Measurements from ENCODE around the gene RDH16.
A peak's percentile ranks its signal among the peaks of the same experiment; 100 is the strongest.

The RDH16 gene

DNA sequence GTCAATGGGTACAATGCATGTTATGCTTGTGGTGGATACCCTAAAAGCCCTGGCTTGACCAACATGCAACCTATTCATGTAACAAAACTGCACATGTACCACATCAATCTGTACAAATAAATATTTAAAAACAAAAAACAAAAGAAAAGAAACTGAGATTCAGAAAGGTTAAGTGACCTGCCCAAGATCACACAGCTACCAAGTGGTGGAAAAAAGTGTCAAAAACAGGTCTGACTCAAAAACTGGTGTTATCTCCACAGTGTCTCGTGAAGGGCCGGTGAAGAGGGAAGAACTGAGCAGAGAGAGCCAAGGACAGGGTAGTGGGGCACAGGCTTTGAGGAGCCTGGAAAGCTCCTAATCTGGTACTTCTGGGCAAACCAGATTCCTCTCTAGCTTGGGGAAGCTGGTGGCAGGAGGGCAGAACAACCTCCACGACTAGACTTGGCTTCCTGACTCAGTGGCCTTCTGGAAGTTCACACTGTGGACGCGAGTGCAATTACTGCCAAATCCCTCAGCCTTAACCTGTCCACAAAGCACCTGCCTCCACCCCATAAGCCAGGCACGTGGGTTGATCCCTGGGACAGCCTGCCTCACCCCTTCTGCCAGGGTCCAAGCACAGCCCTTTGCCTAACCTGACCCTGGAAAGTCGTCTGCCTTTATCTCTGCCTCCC is 33.4 kb upstream of the RDH16 start:
- no CpG with 5 or more reads among the region's 7 CpGs for WGBS (ENCODE audit: extremely low coverage, insufficient coverage, low lambda C conversion rate)
- DNase-seq = no peak
- no peak overlapping the region for H4K5ac ChIP-seq (ENCODE audit: low read length)

DNA sequence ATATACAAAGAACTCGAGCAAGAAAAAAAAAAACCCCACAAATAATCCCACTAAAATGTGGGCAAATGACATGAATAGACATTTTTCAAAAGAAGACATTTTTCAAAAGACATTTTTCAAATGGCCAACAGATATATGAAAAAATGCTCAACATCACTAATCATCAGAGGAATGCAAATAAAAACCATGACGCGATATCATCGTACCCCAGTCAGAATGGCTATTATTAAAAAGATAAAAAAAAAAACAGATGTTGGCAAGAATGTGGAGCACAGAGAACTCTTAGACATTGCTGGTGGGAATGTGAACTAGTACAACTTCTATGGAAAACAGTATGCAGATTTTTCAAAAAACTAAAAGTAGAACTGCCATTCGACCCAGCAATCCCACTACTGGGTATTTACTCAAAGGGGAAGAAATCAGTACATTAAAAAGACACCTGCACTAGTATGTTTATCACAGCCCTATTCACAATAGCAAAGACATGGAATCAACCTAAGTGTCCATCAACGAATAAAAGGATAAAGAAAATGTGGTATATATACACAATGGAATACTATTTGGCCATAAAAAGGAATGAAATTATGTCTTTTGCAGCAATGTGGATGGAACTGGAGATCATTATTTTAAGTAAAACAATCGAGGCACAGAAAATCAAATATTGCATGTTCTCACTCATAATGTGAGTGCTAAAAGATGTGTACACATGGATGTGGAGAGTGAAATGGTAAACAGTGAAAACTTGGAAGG is 32.6 kb upstream of the RDH16 start:
- no peak for DNase-seq
- H2BK15ac ChIP-seq (replicated peaks; ENCODE audit: low read depth) = no peak overlapping the region
- no peaks in the 10 kb centered on the region for H3K79me2 ChIP-seq (ENCODE audit: control insufficient read depth, insufficient read depth, low read length)
- no peak overlapping the region for H3K27ac ChIP-seq (ENCODE audit: low read depth, low read length)
- H2BK120ac ChIP-seq (ENCODE audit: low read depth, low read length) = no peak overlapping the region
- no peak overlapping the region for H3K18ac ChIP-seq (ENCODE audit: low read length)
- no peak overlapping the region for H2BK5ac ChIP-seq (ENCODE audit: low read length)
- H3K4me3 ChIP-seq (ENCODE audit: low read length) = no peak overlapping the region
- H3K4me2 ChIP-seq (ENCODE audit: low read length) = no peak overlapping the region
- H3K79me1 ChIP-seq (ENCODE audit: low read length) = no peaks in the 10 kb centered on the region
- no peaks in the 10 kb centered on the region for H3K27me3 ChIP-seq (ENCODE audit: insufficient read depth, low read length, poor library complexity)
- no peak overlapping the region for H3K23ac ChIP-seq (ENCODE audit: low read length)
- no peak overlapping the region for H4K5ac ChIP-seq (ENCODE audit: low read length)
- peaks cover 15% of the 10 kb centered on the region for H3K4me1 ChIP-seq (ENCODE audit: control insufficient read depth, low read depth, low read length)
- H2AK5ac ChIP-seq (ENCODE audit: low read length) = no peak overlapping the region
- WGBS (ENCODE audit: extremely low coverage, insufficient coverage, low lambda C conversion rate) = no CpG with 5 or more reads among the region's 7 CpGs
- no peak overlapping the region for H3K4ac ChIP-seq (ENCODE audit: low read depth, low read length)
- H3K9ac ChIP-seq (ENCODE audit: low read length) = no peak overlapping the region
- no peak overlapping the region for H3K56ac ChIP-seq (ENCODE audit: low read length)
- H3K36me3 ChIP-seq (ENCODE audit: control insufficient read depth, insufficient read depth, low read length) = no peaks in the 10 kb centered on the region
- no peak overlapping the region for H4K8ac ChIP-seq (ENCODE audit: low read depth, low read length)

More for the DNA sequence above, 33.4 kb upstream of the RDH16 start:
- no peak overlapping the region for H3K4ac ChIP-seq (ENCODE audit: low read depth, low read length)
- no peak overlapping the region for H3K9ac ChIP-seq (ENCODE audit: low read length)
- no peaks in the 10 kb centered on the region for H3K36me3 ChIP-seq (ENCODE audit: control insufficient read depth, insufficient read depth, low read length)
- no peak overlapping the region for H3K4me3 ChIP-seq (ENCODE audit: low read length)
- H3K79me1 ChIP-seq (ENCODE audit: low read length) = no peaks in the 10 kb centered on the region
- H3K18ac ChIP-seq (ENCODE audit: low read length) = no peak overlapping the region
- H3K56ac ChIP-seq (ENCODE audit: low read length) = no peak overlapping the region
- H3K4me1 ChIP-seq (ENCODE audit: control insufficient read depth, low read depth, low read length) = peaks cover 15% of the 10 kb centered on the region
- H3K79me2 ChIP-seq (ENCODE audit: control insufficient read depth, insufficient read depth, low read length) = no peaks in the 10 kb centered on the region
- no peak overlapping the region for H2BK5ac ChIP-seq (ENCODE audit: low read length)
- peak overlapping the region; percentile 61 for H2AK5ac ChIP-seq (ENCODE audit: low read length)
- H4K8ac ChIP-seq (ENCODE audit: low read depth, low read length) = no peak overlapping the region
- H3K27me3 ChIP-seq (ENCODE audit: insufficient read depth, low read length, poor library complexity) = no peaks in the 10 kb centered on the region
- no peak overlapping the region for H2BK15ac ChIP-seq (replicated peaks; ENCODE audit: low read depth)
- no peak overlapping the region for H3K27ac ChIP-seq (ENCODE audit: low read depth, low read length)
- H3K4me2 ChIP-seq (ENCODE audit: low read length) = no peak overlapping the region
- no peak overlapping the region for H3K23ac ChIP-seq (ENCODE audit: low read length)
- H2BK120ac ChIP-seq (ENCODE audit: low read depth, low read length) = no peak overlapping the region

DNA sequence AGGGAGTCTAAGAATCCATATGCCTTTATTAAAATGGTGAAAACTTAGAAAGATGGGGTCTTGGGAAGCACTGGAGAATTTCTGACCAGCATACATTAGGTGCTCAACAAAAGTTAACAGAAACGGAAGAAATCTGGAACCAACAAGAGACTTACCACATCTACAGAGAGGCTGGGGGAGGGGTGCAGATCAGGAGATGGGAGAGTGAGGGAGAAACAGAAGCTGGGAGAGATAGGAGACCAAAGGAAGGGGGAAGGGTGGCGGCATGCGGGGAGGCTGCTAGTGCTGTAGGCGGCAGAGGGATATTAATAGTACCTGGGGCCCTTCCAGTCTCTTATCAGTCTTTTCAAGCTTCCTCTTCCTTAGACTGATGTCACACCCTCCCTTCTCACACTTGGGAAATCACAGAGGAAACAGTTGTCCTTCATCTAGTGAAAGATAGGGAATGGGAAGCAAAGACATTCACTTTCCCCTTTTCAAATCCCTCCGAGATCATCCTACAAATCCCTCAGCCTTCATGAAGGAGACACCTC is 30.9 kb upstream of the RDH16 start:
- no peak overlapping the region for H2BK15ac ChIP-seq (replicated peaks; ENCODE audit: low read depth)
- no peak overlapping the region for H3K4me2 ChIP-seq (ENCODE audit: low read length)
- H3K27me3 ChIP-seq (ENCODE audit: insufficient read depth, low read length, poor library complexity) = no peaks in the 10 kb centered on the region
- peaks cover 15% of the 10 kb centered on the region for H3K4me1 ChIP-seq (ENCODE audit: control insufficient read depth, low read depth, low read length)
- H3K18ac ChIP-seq (ENCODE audit: low read length) = no peak overlapping the region
- H3K4ac ChIP-seq (ENCODE audit: low read depth, low read length) = no peak overlapping the region
- no peak overlapping the region for H2BK5ac ChIP-seq (ENCODE audit: low read length)
- no peaks in the 10 kb centered on the region for H3K79me2 ChIP-seq (ENCODE audit: control insufficient read depth, insufficient read depth, low read length)
- peak overlapping the region; percentile 47 for H3K56ac ChIP-seq (ENCODE audit: low read length)
- no peak overlapping the region for H4K8ac ChIP-seq (ENCODE audit: low read depth, low read length)
- no peak overlapping the region for H3K23ac ChIP-seq (ENCODE audit: low read length)
- no peak overlapping the region for H3K4me3 ChIP-seq (ENCODE audit: low read length)
- no CpG with 5 or more reads among the region's 5 CpGs for WGBS (ENCODE audit: extremely low coverage, insufficient coverage, low lambda C conversion rate)
- H2BK120ac ChIP-seq (ENCODE audit: low read depth, low read length) = no peak overlapping the region
- H3K79me1 ChIP-seq (ENCODE audit: low read length) = no peaks in the 10 kb centered on the region
- no peak overlapping the region for H3K27ac ChIP-seq (ENCODE audit: low read depth, low read length)
- H3K9ac ChIP-seq (ENCODE audit: low read length) = no peak overlapping the region
- DNase-seq = peak; percentile 92
- no peak overlapping the region for H2AK5ac ChIP-seq (ENCODE audit: low read length)
- no peaks in the 10 kb centered on the region for H3K36me3 ChIP-seq (ENCODE audit: control insufficient read depth, insufficient read depth, low read length)
- H4K5ac ChIP-seq (ENCODE audit: low read length) = no peak overlapping the region

DNA sequence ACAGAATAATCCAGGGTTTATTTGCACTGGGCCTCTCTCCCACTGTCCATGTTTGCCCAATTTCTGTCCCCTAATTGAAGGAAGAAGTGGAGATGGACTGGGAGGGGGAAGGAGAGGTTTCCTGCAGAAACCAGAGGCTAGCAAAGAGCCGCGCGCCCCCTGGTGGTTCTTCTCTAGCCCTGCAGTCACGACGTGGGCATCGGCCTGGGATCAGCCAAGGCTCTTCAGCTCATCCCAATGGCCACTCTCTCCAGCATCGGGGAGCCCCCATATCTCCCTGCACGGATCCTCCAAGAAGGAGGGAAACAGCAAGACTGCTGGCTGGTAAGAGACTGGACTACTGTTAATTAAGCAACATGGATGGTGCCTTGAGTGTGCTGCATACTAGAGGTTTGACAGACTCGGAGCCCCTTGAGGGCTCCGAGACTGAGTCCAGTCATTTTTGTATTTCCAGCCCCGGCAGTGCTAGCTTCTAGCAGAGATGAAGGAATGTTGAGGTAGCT is 30.2 kb upstream of the RDH16 start:
- peak; percentile 89 for DNase-seq
- no peak overlapping the region for H3K23ac ChIP-seq (ENCODE audit: low read length)
- no peak overlapping the region for H3K4me3 ChIP-seq (ENCODE audit: low read length)
- peak overlapping the region; percentile 78 for H2BK5ac ChIP-seq (ENCODE audit: low read length)
- no peak overlapping the region for H2BK15ac ChIP-seq (replicated peaks; ENCODE audit: low read depth)
- no peak overlapping the region for H2AK5ac ChIP-seq (ENCODE audit: low read length)
- H3K36me3 ChIP-seq (ENCODE audit: control insufficient read depth, insufficient read depth, low read length) = no peaks in the 10 kb centered on the region
- no peak overlapping the region for H3K4ac ChIP-seq (ENCODE audit: low read depth, low read length)
- peak overlapping the region; percentile 33 for H3K9ac ChIP-seq (ENCODE audit: low read length)
- H3K4me1 ChIP-seq (ENCODE audit: control insufficient read depth, low read depth, low read length) = peaks cover 15% of the 10 kb centered on the region
- no peak overlapping the region for H3K27ac ChIP-seq (ENCODE audit: low read depth, low read length)
- H3K4me2 ChIP-seq (ENCODE audit: low read length) = no peak overlapping the region
- H3K79me1 ChIP-seq (ENCODE audit: low read length) = no peaks in the 10 kb centered on the region
- no peaks in the 10 kb centered on the region for H3K79me2 ChIP-seq (ENCODE audit: control insufficient read depth, insufficient read depth, low read length)
- no peak overlapping the region for H3K18ac ChIP-seq (ENCODE audit: low read length)
- no peak overlapping the region for H4K8ac ChIP-seq (ENCODE audit: low read depth, low read length)
- no CpG with 5 or more reads among the region's 11 CpGs for WGBS (ENCODE audit: extremely low coverage, insufficient coverage, low lambda C conversion rate)
- H3K27me3 ChIP-seq (ENCODE audit: insufficient read depth, low read length, poor library complexity) = no peaks in the 10 kb centered on the region
- no peak overlapping the region for H2BK120ac ChIP-seq (ENCODE audit: low read depth, low read length)
- H3K56ac ChIP-seq (ENCODE audit: low read length) = peak overlapping the region; percentile 75
- no peak overlapping the region for H4K5ac ChIP-seq (ENCODE audit: low read length)

DNA sequence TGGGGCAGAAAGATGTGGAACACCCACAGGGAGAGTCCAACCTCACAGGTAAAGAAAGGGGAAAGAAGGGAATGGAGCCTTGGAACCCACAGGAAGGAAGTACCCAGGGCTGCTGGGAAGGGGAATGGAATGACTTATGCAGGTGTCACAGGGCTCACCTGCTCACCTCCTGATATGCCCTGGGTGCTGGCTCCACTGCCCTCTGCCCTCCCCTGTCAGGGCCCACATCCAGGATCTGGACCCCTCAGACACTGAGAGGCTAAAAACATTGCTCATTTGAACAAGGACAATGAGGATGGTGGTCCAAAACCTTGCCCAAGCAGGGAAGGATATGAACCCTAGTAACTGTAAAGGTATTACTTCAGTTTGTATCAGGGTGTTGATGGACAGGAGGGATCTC is 29.6 kb upstream of the RDH16 start:
- Histone ChIP-seq H4K5ac (ENCODE audit: low read length) (no peak overlapping the region), H3K23ac (ENCODE audit: low read length) (no peak overlapping the region), H2BK15ac (replicated peaks; ENCODE audit: low read depth) (no peak overlapping the region), H3K9ac (ENCODE audit: low read length) (no peak overlapping the region), H3K56ac (ENCODE audit: low read length) (peak overlapping the region; percentile 73), H3K4me3 (ENCODE audit: low read length) (no peak overlapping the region), H3K4me2 (ENCODE audit: low read length) (no peak overlapping the region), H3K36me3 (ENCODE audit: control insufficient read depth, insufficient read depth, low read length) (no peaks in the 10 kb centered on the region), H3K18ac (ENCODE audit: low read length) (no peak overlapping the region), H3K27ac (ENCODE audit: low read depth, low read length) (no peak overlapping the region), H3K4me1 (ENCODE audit: control insufficient read depth, low read depth, low read length) (peaks cover 15% of the 10 kb centered on the region), H3K4ac (ENCODE audit: low read depth, low read length) (no peak overlapping the region), H3K79me1 (ENCODE audit: low read length) (no peaks in the 10 kb centered on the region), H3K27me3 (ENCODE audit: insufficient read depth, low read length, poor library complexity) (no peaks in the 10 kb centered on the region), H2BK5ac (ENCODE audit: low read length) (no peak overlapping the region), H2BK120ac (ENCODE audit: low read depth, low read length) (no peak overlapping the region), H4K8ac (ENCODE audit: low read depth, low read length) (no peak overlapping the region), H3K79me2 (ENCODE audit: control insufficient read depth, insufficient read depth, low read length) (no peaks in the 10 kb centered on the region), H2AK5ac (ENCODE audit: low read length) (peak overlapping the region; percentile 65)
- DNase-seq = no peak

All from mesendoderm (in vitro differentiated cells).